ENCODE results near the gene CERS3. TPM values are rescaled to one million over a fixed set of nuclear protein-coding genes. Genes with fewer than 3 reads are reported as not detected.
A peak's percentile ranks its signal among the peaks of the same experiment; 100 is the strongest.

Gene CERS3
- total RNA-seq, 4 donors from 2014 or later: 0.11 TPM; not detected in 3

DNA sequence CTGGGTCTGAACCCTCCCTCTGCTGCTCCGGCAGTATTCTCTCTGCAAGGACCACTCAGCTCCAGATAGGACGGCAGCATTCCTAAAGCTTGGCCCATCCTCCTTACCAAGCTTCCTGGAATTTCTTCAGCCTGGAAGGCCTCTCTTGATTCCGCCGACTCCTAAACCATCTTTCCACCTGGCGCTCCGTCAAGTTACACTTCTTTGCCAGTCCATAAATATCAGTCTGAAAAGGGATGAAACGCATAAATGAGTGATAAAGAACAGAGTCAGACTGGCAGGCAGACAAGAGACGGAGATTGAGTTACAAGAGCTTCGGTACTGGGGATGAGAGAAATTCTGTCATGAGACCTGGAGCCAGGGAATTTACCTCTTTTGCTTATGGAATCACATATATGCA, 44.3 kb downstream of the CERS3 start:
- no peaks in the 10 kb centered on the region for H3K27me3 ChIP-seq
- no peak for DNase-seq (ENCODE audit: extremely low spot score)
- WGBS: 73% methylated on average over 9 of the region's 9 CpGs
- intact Hi-C loops (cut with DNase I): no loop called here
- H3K27ac ChIP-seq (replicated peaks in 1 of 4): no peak overlapping the region
- no peak overlapping the region for H3K4me3 ChIP-seq
- TF ChIP-seq EP300 (IDR thresholded peaks at IDR 0.05) (no peak), POLR2A (IDR thresholded peaks at IDR 0.05; ENCODE audit: low read depth) (no peak), POLR2AphosphoS5 (IDR thresholded peaks at IDR 0.05) (no peak)
- TF ChIP-seq, protein P1, sequence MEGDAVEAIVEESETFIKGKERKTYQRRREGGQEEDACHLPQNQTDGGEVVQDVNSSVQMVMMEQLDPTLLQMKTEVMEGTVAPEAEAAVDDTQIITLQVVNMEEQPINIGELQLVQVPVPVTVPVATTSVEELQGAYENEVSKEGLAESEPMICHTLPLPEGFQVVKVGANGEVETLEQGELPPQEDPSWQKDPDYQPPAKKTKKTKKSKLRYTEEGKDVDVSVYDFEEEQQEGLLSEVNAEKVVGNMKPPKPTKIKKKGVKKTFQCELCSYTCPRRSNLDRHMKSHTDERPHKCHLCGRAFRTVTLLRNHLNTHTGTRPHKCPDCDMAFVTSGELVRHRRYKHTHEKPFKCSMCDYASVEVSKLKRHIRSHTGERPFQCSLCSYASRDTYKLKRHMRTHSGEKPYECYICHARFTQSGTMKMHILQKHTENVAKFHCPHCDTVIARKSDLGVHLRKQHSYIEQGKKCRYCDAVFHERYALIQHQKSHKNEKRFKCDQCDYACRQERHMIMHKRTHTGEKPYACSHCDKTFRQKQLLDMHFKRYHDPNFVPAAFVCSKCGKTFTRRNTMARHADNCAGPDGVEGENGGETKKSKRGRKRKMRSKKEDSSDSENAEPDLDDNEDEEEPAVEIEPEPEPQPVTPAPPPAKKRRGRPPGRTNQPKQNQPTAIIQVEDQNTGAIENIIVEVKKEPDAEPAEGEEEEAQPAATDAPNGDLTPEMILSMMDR (IDR thresholded peaks at IDR 0.05): no peak
- H3K36me3 ChIP-seq: no peaks in the 10 kb centered on the region
- peaks cover 0 to 6% (median 2%) of the 10 kb centered on the region in 4 donors for H3K9me3 ChIP-seq
- H3K4me1 ChIP-seq: peaks cover 0 to 3% (median 0%) of the 10 kb centered on the region in 4 donors

DNA sequence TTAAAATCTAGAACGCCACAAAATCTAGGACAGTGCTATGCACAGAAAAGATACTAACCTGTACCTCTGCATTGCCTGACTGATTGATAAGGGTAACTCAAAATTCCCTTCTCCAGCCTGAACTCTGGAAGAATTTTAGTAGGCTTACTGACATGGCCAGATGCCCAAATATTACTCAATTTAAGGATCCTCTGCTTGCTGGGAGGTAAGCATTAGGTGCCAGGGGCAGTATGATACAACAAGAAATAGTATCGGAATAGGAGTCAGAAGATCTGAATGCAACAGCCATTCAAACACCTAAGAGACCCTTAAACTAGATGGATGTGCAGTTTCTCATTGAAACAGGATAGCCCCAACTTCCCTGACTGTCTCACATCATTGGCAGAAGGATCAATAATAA, 45.4 kb downstream of the CERS3 start:
- Histone ChIP-seq H3K4me3 (no peak overlapping the region), H3K36me3 (no peaks in the 10 kb centered on the region), H3K4me1 (peaks cover 0 to 3% (median 0%) of the 10 kb centered on the region in 4 donors), H3K27ac (replicated peaks in 1 of 4) (no peak overlapping the region), H3K9me3 (peaks cover 0 to 17% (median 11%) of the 10 kb centered on the region in 4 donors), H3K27me3 (no peaks in the 10 kb centered on the region)
- intact Hi-C loops (cut with DNase I): no loop called here
- 97% methylated on average over 2 of the region's 2 CpGs for WGBS
- no peak for TF ChIP-seq POLR2A (IDR thresholded peaks at IDR 0.05; ENCODE audit: low read depth)
- no peak for TF ChIP-seq EP300 (IDR thresholded peaks at IDR 0.05)
- no peak for TF ChIP-seq POLR2AphosphoS5 (IDR thresholded peaks at IDR 0.05)
- TF ChIP-seq, protein P1 (IDR thresholded peaks at IDR 0.05): no peak
- no peak for DNase-seq (ENCODE audit: extremely low spot score)

DNA sequence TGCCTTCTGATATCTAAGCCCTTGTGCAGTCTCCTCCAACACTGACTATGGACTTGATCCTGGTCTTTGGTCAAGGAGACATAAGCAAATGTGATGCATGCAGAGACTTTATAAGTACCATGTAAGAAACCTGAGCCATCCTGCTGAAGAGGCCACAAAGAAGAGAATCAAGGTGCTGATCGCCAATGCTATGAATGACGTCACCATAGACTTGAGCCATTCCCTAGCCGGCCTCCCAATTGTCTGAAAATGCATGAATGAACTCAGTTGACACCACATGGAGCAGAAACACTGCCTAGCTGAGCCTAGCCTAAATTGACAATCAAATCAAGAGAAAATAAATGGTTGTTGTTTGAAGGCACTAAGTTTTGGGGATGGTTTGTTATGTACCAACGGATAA, 51.9 kb downstream of the CERS3 start:
- no peak for DNase-seq (ENCODE audit: extremely low spot score)
- H3K4me1 ChIP-seq: peaks cover 0 to 5% (median under 1%) of the 10 kb centered on the region in 4 donors
- H3K27ac ChIP-seq (replicated peaks in 1 of 4): no peak overlapping the region
- peaks cover 0 to 28% (median 24%) of the 10 kb centered on the region in 4 donors for H3K9me3 ChIP-seq
- no peak overlapping the region for H3K4me3 ChIP-seq
- intact Hi-C loops (cut with DNase I): no loop called here
- no peaks in the 10 kb centered on the region for H3K27me3 ChIP-seq
- WGBS: 78% methylated on average over 4 of the region's 4 CpGs
- TF ChIP-seq POLR2A (IDR thresholded peaks at IDR 0.05; ENCODE audit: low read depth) (no peak), EP300 (IDR thresholded peaks at IDR 0.05) (no peak), POLR2AphosphoS5 (IDR thresholded peaks at IDR 0.05) (no peak)
- TF ChIP-seq, protein P1 (IDR thresholded peaks at IDR 0.05): no peak
- no peaks in the 10 kb centered on the region for H3K36me3 ChIP-seq

DNA sequence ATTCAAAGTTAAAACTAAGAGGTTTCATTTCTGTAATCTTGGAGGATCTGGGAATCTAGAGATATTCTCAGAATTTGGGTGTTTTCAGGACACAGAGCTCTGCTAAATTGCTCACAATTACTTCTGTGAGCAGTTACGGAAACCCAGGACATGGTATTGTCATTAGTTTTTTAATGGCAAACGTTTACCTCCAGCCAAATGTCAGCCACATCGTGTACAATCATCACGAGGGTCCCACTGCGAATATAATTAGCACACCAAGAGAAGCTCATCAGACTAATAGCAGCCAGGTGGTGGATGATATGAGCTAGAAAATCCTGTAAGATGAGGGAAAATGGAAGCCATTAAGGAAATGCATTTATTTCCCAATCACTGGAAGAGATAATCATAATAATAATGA, 56.0 kb downstream of the CERS3 start:
- no peak overlapping the region for H3K27ac ChIP-seq (replicated peaks in 1 of 4)
- TF ChIP-seq POLR2AphosphoS5 (IDR thresholded peaks at IDR 0.05) (no peak), POLR2A (IDR thresholded peaks at IDR 0.05; ENCODE audit: low read depth) (no peak), EP300 (IDR thresholded peaks at IDR 0.05) (no peak)
- TF ChIP-seq, protein P1 (IDR thresholded peaks at IDR 0.05): no peak
- no peak for DNase-seq (ENCODE audit: extremely low spot score)
- 72% methylated on average over 5 of the region's 5 CpGs for WGBS
- no peak overlapping the region for H3K4me3 ChIP-seq
- no peaks in the 10 kb centered on the region for H3K36me3 ChIP-seq
- H3K27me3 ChIP-seq: no peaks in the 10 kb centered on the region
- H3K9me3 ChIP-seq: peaks cover 0 to 12% (median 3%) of the 10 kb centered on the region in 4 donors
- intact Hi-C loops (cut with DNase I): no loop called here
- peaks cover 0 to 21% (median 11%) of the 10 kb centered on the region in 4 donors for H3K4me1 ChIP-seq

DNA sequence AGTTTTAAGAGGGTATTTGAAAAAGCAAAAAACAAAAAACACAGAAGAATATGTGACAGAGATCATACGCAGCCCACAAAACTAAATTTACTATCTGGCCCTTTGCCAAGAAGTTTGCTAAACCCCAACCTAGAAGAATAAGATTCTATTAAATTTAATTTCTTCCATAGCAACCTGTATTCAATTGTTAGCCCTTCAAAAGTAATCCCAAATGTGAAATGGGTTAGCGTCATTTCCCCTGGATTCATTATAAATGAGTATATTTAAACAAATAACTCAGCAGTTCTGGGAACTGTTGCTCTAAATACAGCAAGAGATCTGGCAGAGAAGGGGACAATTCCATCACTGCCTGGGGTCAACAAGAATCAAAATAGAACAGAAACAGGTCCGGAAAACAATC, 56.8 kb downstream of the CERS3 start:
- 45% methylated on average over 3 of the region's 3 CpGs for WGBS
- Histone ChIP-seq H3K9me3 (peaks cover 0 to 4% (median 0%) of the 10 kb centered on the region in 4 donors), H3K27ac (replicated peaks in 1 of 4) (peak overlapping the region in 1 of 4 donors; percentile 46), H3K4me3 (no peak overlapping the region), H3K36me3 (no peaks in the 10 kb centered on the region), H3K4me1 (peaks cover 0 to 21% (median 11%) of the 10 kb centered on the region in 4 donors), H3K27me3 (no peaks in the 10 kb centered on the region)
- no peak for DNase-seq (ENCODE audit: extremely low spot score)
- intact Hi-C loops (cut with DNase I): no loop called here
- TF ChIP-seq POLR2AphosphoS5 (IDR thresholded peaks at IDR 0.05): no peak
- TF ChIP-seq, protein P1 (IDR thresholded peaks at IDR 0.05): no peak
- TF ChIP-seq POLR2A (IDR thresholded peaks at IDR 0.05; ENCODE audit: low read depth): no peak
- TF ChIP-seq EP300 (IDR thresholded peaks at IDR 0.05): no peak

All from esophagus muscularis mucosa (tissue), 4 donors.